ENCODE measurements around the gene RSU1.

DNA sequence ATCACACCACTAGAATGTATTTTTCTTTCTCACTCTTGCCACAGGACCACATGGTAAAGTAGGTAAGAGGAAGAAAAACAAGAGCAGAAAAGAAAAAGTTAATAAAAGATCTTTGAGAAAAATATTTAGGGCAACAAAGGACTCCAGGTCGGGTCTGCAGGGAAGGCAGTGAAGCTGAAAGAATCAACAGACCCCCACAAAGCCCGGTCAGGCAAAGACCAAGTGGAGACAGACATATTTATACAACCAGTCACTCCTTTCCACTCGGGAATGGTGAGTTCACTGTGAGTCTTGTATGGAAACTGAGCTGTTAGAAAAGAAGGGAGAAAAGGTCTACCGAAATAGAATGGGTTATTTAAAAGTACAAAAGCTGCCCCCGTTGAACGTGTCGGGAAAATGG lies 28.0 kb downstream of the RSU1 start:
- TF ChIP-seq POLR2AphosphoS5 (IDR thresholded peaks at IDR 0.05; ENCODE audit: low read depth, low read length) (no peak), POLR2A (IDR thresholded peaks at IDR 0.05; ENCODE audit: low read depth, low read length) (no peak), TAF1 (IDR thresholded peaks at IDR 0.05; ENCODE audit: low read depth, low read length) (no peak), SPI1 (IDR thresholded peaks at IDR 0.05; ENCODE audit: low read depth, low read length) (no peak)

Data from GM12891 (cell line).